OCI-LY7 (cell line): ENCODE results near the gene CDC6. TPM values are rescaled to one million over a fixed set of nuclear protein-coding genes. Genes with fewer than 3 reads are reported as not detected.

Experiments used
- BruUV-seq: library from RNA; stranded (reverse); fragments of 400-500 nt; replicated peaks from 2 replicates; lab custom pipeline; 2021; lab: Mats Ljungman, UMichigan
- CTCF ChIA-PET: fragments of 300-600 bp; sonication (Branson Sonifier 250); formaldehyde crosslinking; loops from one replicate; lab custom pipeline; 2022; ENCODE audit warnings: antibody characterized with exemption; ENCODE audit not compliant: unreplicated experiment; lab: Charles Lee
- POLR2A ChIA-PET: fragments of 300-600 bp; sonication (Branson Sonifier 250); formaldehyde crosslinking; loops from one replicate; lab custom pipeline; 2022; ENCODE audit warnings: antibody characterized with exemption; lab: Charles Lee
- DNase-seq: peaks from one replicate; pipeline ENCODE4 v3.0.0-alpha.2; 2015; ENCODE audit warnings: low spot score
- H2AFZ ChIP-seq: fragments of 200-600 bp; sonication (generic), shearing (Covaris generic); 2 replicates; pipeline ENCODE4 v1.6.1; 2014; ENCODE audit warnings: mild to moderate bottlenecking, antibody characterized with exemption, low read length, moderate library complexity
- H3K27ac ChIP-seq: fragments of 200-600 bp; sonication (generic); 2 replicates; pipeline ENCODE4 v1.5.1; 2014; ENCODE audit warnings: mixed run types, low read depth, mild to moderate bottlenecking, moderate library complexity, low read length, inconsistent platforms; ENCODE audit not compliant: poor library complexity, severe bottlenecking
- H3K36me3 ChIP-seq: fragments of 200-600 bp; sonication (generic); 2 replicates; pipeline ENCODE4 v1.6.1; 2014; ENCODE audit warnings: mild to moderate bottlenecking, antibody characterized with exemption, low read length, moderate library complexity, mixed read lengths; ENCODE audit not compliant: insufficient read depth
- H3K4me1 ChIP-seq: fragments of 200-600 bp; sonication (generic); 2 replicates; pipeline ENCODE4 v1.5.1; 2014; ENCODE audit warnings: mild to moderate bottlenecking, low read length; ENCODE audit not compliant: insufficient read depth, poor library complexity, severe bottlenecking
- H3K4me2 ChIP-seq: fragments of 200-600 bp; sonication (generic); 2 replicates; pipeline ENCODE4 v1.6.1; 2014; ENCODE audit warnings: mild to moderate bottlenecking, low read length
- H3K4me3 ChIP-seq: fragments of 200-600 bp; sonication (generic); 2 replicates; pipeline ENCODE4 v1.5.1; 2014; ENCODE audit warnings: mild to moderate bottlenecking, low read depth, low read length; ENCODE audit not compliant: poor library complexity, severe bottlenecking
- H3K79me2 ChIP-seq: fragments of 200-600 bp; sonication (generic); 2 replicates; pipeline ENCODE4 v1.6.1; 2016; ENCODE audit warnings: low read depth, mild to moderate bottlenecking, low read length, moderate library complexity, mixed read lengths; ENCODE audit not compliant: insufficient read depth
- H3K9me2 ChIP-seq: fragments of 200-600 bp; sonication (generic); 2 replicates; pipeline ENCODE4 v1.6.1; 2016; ENCODE audit warnings: mild to moderate bottlenecking, low read length, mixed read lengths; ENCODE audit not compliant: insufficient read depth
- H3K9me3 ChIP-seq: fragments of 200-600 bp; sonication (generic); 2 replicates; pipeline ENCODE4 v1.6.1; 2014; ENCODE audit warnings: mild to moderate bottlenecking, mixed run types, low read length, mixed read lengths
- H4K20me1 ChIP-seq: fragments of 200-600 bp; sonication (generic); 2 replicates; pipeline ENCODE4 v1.6.1; 2014; ENCODE audit warnings: mild to moderate bottlenecking, antibody characterized with exemption, low read length, moderate library complexity, mixed read lengths; ENCODE audit not compliant: insufficient read depth
- CTCF ChIP-seq: fragments of 200-600 bp; sonication (generic); conservative IDR thresholded peaks from 2 replicates; pipeline ENCODE4 v1.5.1; 2014; ENCODE audit warnings: mild to moderate bottlenecking, antibody characterized with exemption, low read length, moderate library complexity, mixed read lengths
- EZH2phosphoT487 ChIP-seq: fragments of 200-600 bp; sonication (generic); IDR thresholded peaks from 2 replicates; pipeline ENCODE4 v1.6.1; 2018; ENCODE audit warnings: low read depth, borderline replicate concordance, mild to moderate bottlenecking, mixed run types, antibody characterized with exemption, low read length, moderate library complexity, mixed read lengths
- intact Hi-C: fragments of 100-400 bp; cut with micrococcal nuclease; formaldehyde crosslinking; loops from one replicate; pipeline ENCODE4 v1.10.0; 2022; ENCODE audit not compliant: unreplicated experiment
- total RNA-seq, 2 experiments: library from RNA; depleted of rRNA in 1 of 2; stranded (reverse); fragments of >200 nt in 1 of 2; shearing (Covaris generic) in 1 of 2; gene quantifications; 2 replicates each; pipeline ENCODE4 v1.2.3, GENCODE V29; 2014 to 2022

The CDC6 gene
- total RNA-seq, 2 experiments from 2014 or later = 75.2 to 132 TPM

- ChIA-PET CTCF (no interaction called here), POLR2A (interaction anchor here (0.9 kb wide), 1 partner anchor 209 kb away, joined by 3 read pairs; no protein-coding TSS in a partner anchor)
- Histone ChIP-seq H3K9me2 (no peaks in the 10 kb centered on the region), H3K4me1 (peaks cover 78% of the 10 kb centered on the region), H3K4me3 (peak overlapping the region; percentile 56), H3K27ac (no peak overlapping the region), H2AFZ (no peak overlapping the region), H3K9me3 (no peaks in the 10 kb centered on the region), H3K36me3 (no peaks in the 10 kb centered on the region), H3K4me2 (peak overlapping the region; percentile 79), H4K20me1 (peaks cover 21% of the 10 kb centered on the region), H3K79me2 (no peaks in the 10 kb centered on the region)
- intact Hi-C loops = no loop called here
- no peak for DNase-seq
- TF ChIP-seq CTCF = no peak
- TF ChIP-seq EZH2phosphoT487 = no peak
- BruUV-seq = no TSS peak
Measured at GRCh38 chr17:40321524-40321929, 33.8 kb downstream of the CDC6 start.

GRCh38 chr17:40321961-40322357 is 34.3 kb downstream of the CDC6 start:
- no peak for DNase-seq
- ChIA-PET POLR2A (interaction anchor here (0.6 to 0.9 kb wide), 2 partner anchors 159 to 209 kb away, joined by 3 to 5 read pairs; no protein-coding TSS in a partner anchor), CTCF (no interaction called here)
- Histone ChIP-seq H3K9me3 (no peaks in the 10 kb centered on the region), H3K79me2 (no peaks in the 10 kb centered on the region), H3K4me2 (peak overlapping the region; percentile 79), H2AFZ (no peak overlapping the region), H3K36me3 (no peaks in the 10 kb centered on the region), H3K4me1 (peaks cover 82% of the 10 kb centered on the region), H3K4me3 (peak overlapping the region; percentile 56), H4K20me1 (peaks cover 23% of the 10 kb centered on the region), H3K27ac (peak overlapping the region; percentile 32), H3K9me2 (no peaks in the 10 kb centered on the region)
- TF ChIP-seq EZH2phosphoT487 (no peak), CTCF (no peak)
- intact Hi-C loops = loop anchor here (1.0 kb wide), 1 partner anchor 19 kb away; no protein-coding TSS in a partner anchor
- no TSS peak for BruUV-seq
